GM18867 (cell line): ENCODE data around the gene CACNA1C.
A peak's percentile ranks its signal among the peaks of the same experiment; 100 is the strongest.

Experiments
- ATAC-seq: cut with Tn5 transposase; IDR thresholded peaks from one replicate; pipeline ENCODE4 v1.9.1; 2021; ENCODE audit warnings: mild to moderate bottlenecking, moderate library complexity; ENCODE audit not compliant: unreplicated experiment

Gene CACNA1C

DNA sequence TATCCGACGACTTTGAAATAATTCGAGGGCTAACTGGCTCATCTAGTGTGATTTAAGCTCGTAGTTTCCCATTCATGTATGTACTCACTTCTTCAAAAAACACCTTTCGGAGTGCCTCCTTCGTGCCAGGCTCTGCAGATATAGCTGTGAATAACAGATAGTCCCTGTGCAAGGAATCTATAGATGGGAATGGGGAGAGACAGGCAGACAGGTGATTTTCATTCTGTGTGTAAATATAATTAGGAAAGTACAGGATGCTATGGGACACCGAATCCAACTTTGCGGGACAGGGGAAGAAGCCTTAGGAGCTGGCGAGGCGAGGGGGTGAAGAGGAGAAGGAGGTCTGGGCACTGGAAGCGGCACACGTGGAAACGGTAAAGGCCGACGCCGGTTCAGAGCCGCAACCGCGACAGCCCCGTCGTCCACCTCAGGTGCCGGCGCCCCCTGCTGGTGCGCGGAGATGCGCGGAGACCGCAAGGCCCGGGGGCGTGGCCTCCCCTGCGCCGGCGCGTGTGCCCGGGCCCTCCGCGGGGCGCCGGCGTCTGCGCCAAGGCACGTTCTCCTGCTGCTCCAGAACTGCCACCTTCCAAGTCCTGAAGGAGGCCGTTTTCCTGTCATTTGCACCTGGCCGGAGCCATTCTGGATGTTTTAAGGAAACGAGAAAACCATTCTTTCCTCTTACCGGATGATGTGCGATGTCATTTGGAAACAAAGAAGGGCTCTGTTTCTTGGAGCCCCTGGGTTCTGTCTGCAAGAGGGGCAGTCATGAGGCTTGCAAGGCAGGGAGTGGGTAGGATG, 18.0 kb upstream of the CACNA1C start:
- peak; percentile 88 for ATAC-seq

DNA sequence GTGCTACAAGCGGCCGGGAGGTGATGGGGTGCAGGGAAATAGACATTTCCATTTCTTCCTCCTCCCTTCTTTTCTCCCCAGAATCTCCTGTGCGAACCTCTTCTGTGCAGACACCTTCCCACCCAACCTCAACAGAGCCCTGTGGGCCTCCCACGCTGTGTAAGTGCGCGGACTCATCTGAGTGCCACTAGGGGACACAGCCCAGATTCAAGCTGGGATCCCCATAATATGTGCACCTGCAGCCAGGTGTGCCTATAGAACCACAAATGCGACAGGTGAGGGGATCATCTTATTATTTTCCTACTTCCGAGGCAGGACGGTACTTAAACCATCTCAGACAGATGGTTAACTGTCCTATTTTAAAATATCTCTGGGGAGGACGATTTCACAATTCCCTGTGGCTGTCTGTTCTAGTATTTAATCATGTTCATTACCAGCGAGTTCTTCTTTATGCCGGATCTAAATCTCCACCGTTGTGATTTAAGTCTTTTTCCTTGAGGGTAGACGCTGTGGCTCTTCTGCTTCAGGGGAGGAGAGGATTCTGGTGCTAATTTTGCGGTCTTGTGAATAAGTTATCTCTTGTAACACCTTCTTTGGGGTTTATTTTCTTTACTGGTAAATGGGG, 17.2 kb upstream of the CACNA1C start:
- ATAC-seq = no peak

DNA sequence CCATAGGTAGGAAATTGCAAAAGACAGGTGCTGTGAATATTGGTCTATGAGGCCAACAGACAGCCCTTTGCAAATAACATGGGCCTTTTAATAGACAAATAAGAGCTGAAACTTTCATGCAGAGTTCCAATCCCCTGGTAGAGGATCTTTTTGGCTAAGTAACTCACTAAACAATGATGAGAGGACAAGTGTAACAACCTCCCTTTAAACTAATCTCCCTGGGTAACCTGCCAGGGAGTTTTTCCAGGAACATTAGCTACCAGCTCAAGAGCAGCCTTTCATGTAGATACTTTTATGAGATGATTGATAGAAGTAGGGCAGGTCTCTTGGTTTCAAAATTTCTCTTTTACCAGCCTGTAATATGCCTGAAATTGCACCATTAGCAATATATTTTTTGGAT, 13.8 kb upstream of the CACNA1C start:
- ATAC-seq = no peak

DNA sequence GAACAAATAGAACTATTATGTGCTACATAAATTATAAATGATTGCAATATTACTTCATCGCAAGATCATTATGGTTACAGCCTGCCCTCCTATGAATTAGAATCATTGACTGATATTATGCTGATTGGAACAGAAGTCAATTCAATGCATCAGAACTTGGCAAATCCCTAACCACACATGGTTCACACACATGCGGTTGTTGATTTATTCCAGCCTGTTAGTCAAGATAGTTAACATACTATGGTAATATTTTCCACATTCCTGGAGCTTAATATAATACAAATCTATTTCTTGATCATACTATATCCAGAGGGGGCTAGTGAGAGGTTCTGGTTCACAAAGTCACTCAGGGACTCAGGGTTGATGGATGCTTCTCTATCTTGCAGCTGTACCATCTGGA, 9.7 kb upstream of the CACNA1C start:
- no peak for ATAC-seq

DNA sequence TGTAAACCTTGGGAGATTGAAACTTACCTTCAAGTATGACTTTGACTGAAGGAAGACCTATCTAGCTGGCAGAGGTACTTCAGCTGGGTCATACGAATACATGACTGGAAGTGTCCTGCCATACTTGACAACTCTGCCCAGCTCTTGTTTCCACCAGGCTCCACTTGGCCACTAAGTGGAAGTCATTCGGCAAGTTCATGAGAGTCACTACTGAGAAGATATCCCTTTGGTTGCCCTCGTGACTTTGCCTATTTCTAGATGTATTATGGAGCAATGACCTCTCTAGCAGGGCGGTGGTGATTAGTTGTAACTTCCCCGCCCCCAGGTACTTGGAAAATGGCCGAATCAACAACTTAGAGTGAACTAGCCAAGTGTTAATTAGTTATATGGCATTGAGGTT, 8.6 kb upstream of the CACNA1C start:
- no peak for ATAC-seq

DNA sequence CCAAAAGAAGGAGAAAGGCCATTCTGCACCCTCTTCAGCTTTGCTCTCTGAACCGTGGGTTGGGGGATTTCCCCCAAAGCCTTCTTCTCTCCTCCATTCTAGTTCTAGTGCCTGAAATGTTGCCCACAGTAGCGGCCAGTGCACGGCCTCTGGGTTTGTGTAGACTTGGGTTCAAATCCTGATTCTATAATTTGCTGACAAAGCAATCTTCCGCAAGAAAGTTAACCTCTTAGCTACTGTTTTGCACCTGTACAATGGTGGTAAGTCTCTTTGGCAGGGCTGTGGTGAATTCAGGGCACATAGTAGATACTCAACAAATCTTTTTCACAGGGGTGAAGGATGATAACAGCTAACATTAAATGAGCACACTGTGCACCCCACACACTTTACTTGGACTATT, 5.8 kb upstream of the CACNA1C start:
- ATAC-seq = no peak

DNA sequence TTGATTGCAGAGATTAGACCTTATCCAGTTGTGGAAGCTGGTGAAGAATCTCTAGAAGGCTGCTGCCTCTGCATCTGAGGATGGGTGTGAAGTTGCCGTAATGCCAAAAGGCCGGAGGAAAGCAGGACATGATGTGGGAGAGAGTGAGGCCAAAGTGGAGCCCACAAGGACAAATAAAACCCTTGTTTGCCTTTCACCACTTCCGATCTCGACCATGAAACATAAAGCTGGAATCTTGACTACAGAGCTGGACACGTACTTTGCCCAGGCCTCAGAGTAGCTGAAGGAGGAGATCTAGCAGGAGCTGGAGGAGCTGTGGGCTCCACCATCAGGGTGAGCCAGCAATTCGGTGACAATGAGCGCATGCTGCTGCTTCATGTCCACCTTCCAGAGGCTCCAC, 5.0 kb upstream of the CACNA1C start:
- ATAC-seq = no peak

DNA sequence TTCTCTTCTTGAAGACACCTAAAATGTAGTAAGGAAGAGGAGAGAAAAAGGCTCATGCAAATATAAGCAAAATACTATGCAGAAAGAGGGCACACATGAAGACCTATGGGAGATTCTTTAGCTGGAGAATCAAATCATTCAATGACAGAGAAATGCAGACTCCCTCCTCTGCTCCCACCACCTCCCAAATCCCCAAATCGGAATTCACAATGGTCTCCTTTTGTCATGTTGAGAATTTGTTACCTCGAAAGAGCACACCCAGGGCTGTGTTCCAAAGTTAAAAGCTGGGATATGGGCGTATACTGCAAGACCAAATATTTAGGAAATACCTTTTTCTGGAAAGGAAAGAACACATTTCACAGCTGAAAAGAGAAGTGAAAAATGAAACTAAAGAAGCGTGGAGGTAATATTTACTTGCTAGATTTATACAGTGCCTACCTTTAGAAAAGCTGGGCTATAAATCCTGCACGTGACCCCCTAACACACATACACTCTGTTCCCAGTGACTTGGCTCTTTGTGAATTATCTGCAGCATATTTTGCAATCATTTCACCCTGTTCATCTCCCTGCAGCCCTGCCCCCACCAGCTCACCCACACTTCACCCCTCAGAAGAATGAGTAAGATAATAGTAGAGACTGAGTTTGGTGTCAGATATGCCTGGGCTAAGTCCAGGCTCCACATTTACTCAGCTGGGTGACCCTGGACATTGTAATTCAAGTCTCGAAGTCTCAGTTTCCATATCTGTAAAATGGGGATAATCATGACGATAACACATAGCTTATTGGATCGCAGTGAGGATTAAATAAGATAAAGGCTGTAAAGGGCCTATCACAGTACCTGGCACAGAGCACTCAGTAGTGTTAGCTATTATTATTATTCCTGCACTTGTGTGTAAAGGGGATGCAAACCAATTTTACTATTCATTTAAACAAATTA, 2.9 kb upstream of the CACNA1C start:
- no peak for ATAC-seq

DNA sequence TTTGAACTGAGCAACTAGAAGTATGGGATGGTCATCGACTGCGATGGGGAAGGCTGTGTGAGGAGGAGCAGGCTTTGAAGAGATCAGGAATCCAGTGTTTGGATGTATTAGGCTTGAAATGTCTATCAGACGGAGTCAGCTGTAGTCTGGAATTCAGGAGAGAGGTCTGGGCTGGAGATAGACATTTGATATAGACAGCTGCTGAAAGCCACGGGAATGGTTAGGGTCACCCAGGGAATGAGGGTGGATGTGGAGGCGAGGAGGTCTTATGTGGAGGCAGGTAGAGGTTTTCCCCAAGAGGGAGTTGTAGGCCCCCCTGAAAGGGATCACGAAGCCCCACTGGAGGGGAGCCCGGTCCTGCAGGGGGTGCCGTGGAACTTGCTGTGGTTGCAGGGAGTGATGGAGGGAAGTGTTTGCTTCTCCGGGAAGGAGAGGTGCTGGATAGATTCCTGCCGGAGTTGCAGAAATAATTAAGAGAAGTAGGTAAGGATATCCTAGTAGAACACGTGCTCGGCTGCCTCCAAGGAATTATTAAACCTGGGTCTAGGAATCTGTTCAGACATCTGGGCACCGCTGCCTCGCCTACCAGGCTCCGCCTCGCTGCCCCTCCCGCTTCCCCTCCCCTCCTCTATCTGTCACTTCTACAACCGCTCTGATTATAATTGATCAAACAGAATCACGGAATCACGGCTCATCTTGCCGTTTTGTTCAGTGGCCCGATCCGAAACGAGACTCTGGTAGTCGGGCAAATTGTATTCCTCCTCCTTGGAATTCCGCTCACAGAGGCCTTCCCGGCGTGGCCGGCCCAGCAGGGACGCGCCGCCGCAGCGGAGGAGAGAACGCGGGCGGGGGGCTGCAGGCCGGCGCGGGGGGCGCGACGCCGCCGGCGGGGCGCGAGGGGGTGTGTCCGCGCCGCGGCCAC, 826 bp upstream of the CACNA1C start:
- ATAC-seq = no peak

DNA sequence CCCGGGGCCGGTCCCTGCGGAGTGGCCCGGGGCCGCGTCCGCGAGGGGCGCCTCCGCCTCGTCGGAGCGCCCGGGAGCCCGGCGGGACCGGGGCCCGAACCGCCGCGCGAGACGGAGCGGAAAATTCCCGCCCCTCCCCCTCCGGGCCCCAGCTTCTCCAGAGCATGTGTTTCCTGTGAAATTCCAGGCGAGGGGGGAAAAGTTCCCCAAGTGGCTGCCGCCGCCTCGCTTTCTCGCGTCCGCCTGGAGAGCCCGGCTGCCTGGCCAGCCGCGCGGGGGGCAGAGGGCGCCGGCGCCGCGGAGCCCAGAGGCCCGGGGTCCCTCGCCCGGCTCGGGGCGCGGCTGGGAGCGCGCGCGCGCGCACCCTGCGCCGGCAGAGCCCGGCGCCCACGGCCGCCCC, 904 bp downstream of the CACNA1C start:
- ATAC-seq = no peak

DNA sequence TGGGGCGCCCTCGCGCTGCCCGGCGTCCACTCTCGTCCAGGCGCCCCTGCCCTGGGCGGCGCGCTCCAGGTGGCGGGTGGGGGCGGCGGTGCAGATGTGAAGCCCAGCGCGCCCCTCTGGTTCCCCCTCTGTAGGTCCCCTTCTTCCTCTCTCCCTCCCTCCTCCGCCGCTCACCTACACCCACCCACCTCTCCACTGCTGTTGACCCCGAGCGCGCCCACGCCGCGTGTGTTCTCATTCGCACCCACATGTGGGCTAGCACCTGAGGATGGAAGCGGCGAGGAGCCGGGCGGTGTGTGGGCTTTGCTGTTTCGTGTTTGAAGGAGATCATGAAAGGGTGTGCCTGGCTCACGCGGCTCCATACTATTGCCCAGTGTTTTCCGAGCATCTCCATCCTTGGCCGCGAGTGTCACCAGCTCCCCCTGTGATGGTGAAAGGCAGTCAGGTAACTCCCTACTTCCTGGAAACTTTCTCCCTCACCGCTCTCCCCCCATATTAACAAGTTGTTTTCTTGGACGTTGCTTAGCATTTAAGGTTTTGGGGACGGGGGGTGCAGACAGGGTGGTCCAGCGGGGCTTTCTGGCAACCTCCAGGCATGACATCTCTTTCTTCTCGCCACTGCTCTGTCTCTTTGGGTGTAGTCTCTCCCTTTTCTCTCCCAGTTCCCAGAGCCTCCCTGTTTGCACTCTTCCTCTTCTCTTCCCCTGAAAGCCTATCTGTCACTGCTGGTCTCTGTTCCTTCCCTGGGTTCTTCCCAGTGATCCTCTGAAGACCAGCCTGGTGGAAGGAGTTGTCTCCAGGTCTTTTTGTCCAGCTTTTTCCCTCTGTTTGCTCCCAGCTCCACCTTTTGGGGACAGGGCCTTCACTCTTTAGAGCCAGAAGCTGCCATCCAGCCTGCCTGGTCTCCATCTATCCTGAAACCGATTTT, 1.6 kb downstream of the CACNA1C start:
- no peak for ATAC-seq

DNA sequence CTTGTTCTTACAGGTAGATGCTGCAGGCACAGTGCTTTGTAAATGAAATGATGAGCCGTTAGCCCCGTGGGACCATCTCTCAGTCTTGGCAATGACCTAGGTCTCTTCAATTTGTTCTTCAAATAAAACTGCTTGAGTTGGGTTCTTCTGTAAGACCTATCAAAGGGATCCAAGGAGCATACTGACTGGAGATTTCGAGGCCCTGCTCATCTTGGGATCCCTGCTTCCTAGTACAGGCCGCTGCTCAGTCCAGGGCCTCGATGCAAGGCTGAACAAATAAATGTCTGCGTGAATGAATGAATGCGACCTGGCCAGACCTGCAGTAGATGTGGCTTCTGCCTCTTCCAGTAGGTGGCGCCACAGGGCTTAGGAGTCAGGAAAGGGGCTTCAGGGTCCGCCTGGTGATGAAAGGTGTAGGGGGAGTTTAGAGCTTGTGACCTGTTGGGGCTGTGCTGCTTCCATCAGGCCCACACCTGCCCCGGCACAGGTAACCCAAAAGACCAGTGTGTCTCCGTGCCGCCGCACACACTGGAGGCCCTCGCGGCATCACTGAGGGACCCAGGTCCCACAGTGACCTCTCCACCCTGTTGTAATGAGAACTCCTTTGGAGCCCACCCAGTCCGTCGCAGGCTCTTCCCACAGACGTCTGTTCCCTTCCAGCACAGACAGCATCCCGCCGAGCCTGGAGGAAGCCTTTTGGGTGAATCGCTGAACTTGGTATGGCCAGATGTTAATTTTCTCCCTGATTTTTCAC, 4.4 kb downstream of the CACNA1C start:
- no peak for ATAC-seq

DNA sequence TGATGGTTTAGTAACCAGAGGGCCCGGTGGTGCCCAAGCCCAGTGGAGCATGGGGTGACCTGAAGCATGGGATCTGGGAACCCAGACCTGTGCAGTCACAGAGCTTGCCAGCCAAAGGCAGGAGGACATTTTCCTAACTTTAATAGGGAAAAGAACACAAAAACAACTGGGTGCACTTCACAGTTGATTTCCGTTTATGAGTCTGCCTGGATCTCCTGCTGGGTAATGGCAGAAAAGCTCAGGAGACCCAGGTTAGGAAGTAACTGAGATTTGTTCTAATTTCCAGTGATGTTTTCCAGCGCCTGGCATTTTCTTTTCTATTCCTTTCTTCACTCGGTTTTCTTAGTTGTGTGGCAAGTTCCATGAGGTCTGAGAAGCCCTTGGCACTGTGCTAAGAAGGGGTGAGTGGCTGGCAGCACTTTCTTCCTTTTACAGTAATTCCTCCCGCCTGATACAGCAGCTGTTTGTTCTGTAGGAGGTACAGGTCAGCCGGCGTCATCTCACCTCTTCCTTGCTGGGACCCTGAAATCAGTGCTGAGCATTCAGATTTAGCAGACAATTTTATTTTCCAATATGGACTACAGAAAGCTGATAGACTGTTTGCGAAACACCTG, 5.1 kb downstream of the CACNA1C start:
- no peak for ATAC-seq

DNA sequence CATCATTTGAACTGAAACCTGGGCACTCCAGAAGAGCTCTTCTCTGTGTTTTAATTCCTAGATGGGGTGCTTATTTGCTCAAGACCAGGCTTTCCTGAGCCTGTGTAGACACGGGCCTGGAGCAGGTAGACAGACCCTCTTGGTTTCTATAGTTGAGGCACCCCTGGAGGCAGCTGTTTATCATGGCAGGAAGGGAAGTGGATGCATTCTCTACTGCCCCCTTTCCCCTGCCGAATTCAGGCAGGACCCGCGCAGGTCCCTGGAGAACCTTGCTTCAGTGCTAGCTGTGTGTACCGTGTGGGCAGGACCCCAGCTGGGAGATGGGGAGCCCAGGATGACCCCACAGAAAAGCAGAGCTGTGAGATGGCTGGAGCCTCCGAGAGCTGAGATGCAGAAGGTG, 6.0 kb downstream of the CACNA1C start:
- ATAC-seq = no peak

DNA sequence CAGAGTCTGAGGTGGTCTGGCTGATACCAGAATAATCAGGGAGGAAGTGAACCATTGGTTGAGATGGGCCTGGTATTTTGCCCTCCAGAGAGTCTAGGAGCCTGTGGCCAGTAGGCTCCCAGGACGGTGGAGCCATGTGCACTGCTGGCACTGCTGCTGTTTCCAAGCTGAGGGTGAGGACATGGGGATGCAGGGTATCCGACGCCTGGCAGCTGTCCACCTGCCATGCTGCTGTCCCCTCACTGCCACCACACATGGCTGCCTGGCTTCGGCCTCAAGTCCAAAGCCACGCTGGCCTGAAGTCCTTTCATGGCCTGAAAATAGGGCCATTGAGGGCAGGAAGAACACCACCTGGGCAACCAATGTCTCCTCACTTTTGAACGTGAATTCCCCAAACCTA, 8.6 kb downstream of the CACNA1C start:
- ATAC-seq = no peak

DNA sequence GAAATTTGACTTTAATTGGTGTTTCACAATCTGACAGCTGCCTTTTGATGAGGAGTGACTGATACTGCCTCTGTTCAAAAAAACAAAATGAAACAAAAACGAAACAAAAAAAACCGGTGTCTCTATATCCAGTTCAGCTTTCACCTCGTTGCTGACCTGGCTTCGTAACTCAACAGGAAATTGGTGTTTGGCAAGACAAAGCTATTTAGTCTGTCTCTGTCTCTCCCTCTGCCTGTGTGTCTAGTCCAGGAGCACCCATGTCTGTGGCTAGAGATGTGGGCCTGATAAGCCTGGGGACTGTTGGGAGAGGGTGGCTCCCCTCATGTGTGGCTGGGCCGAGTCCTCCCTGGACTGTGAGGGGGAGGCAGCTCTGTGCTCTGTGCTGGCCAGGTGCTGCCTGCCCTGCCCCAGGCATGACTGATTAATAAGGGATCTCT, 11.3 kb downstream of the CACNA1C start:
- ATAC-seq = no peak

DNA sequence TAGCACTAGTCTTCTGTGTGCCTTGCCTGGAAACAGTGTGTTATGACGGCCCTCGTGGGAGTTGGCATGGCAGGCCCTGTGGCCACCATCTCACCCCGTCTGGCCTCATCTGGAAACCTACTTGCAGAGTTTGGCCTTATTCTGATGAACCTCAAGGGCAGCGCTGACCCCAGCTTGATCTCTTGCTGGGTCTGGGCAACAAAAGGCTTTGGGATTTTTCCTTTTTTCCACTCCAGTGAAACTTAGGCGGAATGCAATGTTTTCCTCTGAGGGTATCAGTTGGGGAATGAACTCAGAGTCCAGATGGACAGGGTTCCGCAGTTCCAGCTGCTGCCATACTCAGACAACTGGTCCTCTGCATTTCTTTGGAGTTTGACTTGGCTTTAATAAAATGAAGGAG, 15.9 kb downstream of the CACNA1C start:
- no peak for ATAC-seq

DNA sequence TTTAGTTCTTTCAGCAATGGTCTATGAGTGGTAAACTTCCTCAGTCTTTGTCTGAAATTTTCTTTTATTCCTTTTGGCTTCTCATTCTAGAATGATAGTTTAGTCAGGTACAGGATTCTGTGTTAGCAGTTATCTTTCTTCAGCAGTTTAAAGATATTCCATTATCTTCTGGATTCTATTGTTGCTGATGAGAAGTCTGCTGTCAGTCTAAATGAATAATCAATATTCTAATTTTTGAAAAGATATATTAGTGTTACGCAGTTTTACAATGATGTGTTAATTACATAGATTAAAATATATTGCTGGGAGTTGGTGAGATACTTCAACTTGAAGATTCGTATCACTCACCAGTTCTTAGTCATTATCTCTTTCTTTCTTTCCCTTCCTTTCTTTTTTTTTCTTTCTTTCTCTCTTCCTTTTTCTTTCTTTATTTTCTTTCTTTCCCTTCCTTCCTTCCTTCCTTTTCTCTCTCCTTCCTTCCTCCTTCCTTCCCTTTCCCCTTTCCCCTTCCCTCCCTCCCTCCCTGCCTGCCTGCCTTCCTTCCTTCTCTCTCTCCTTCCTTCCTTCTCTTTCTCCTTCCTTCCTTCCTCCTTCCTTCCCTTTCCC, 17.8 kb downstream of the CACNA1C start:
- ATAC-seq = no peak
